Stomach (tissue), 9 donors: ENCODE measurements around the gene IFNA6. TPM values are rescaled to one million over a fixed set of nuclear protein-coding genes. Genes with fewer than 3 reads are reported as not detected.
"Not testable (repeated sequence)": the region's sequence is repeated elsewhere in the genome, so short reads cannot be mapped to it uniquely, and the experiment has no call there.

Source experiments
- DNase-seq, 2 donors: peaks; one replicate each; pipeline versions ENCODE4 v3.0.0 to v3.0.0-alpha.2; 2013 to 2019
- H3K27ac ChIP-seq, 5 donors: fragments of 200-600 bp in 4 of 5; sonication (generic) in 4 of 5; one replicate each; pipeline ENCODE4 v1.5.1; 2013 to 2019; ENCODE audit warnings: mild to moderate bottlenecking in 1 of 5, moderate library complexity in 1 of 5
- H3K27me3 ChIP-seq, 3 donors: fragments of 200-600 bp; sonication (generic); one replicate each; pipeline ENCODE4 v1.5.1; 2017 to 2019; ENCODE audit warnings: mixed run types in 1 of 3
- H3K36me3 ChIP-seq, 4 donors: fragments of 200-600 bp; sonication (generic); 1 replicate in 3 of 4; 2 replicates in 1 of 4; pipeline ENCODE4 v1.5.1; 2016 to 2019
- H3K4me1 ChIP-seq, 4 donors: fragments of 200-600 bp; sonication (generic); one replicate each; pipeline ENCODE4 v1.5.1; 2016 to 2019
- H3K4me3 ChIP-seq, 4 donors: fragments of 200-600 bp; sonication (generic) in 3 of 4; one replicate each; pipeline ENCODE4 v1.5.1; 2016 to 2019; ENCODE audit warnings: mild to moderate bottlenecking in 1 of 4
- H3K9me3 ChIP-seq, 4 donors: fragments of 200-600 bp; sonication (generic); one replicate each; pipeline ENCODE4 v1.5.1; 2016 to 2019
- CTCF ChIP-seq, 7 experiments: fragments of 450-650 bp in 4 of 7; fragments of 200-600 bp in 3 of 7; sonication (generic) in 3 of 7; IDR thresholded peaks; one replicate each; pipeline ENCODE4 v1.5.1; 2016 to 2019; ENCODE audit warnings: antibody characterized with exemption in 7 of 7, control low read depth in 2 of 7, mild to moderate bottlenecking in 1 of 7
- EP300 ChIP-seq: sonication (generic); formaldehyde crosslinking; IDR thresholded peaks from one replicate; pipeline ENCODE4 v1.6.1; 2017; ENCODE audit warnings: antibody characterized with exemption
- POLR2A ChIP-seq, 4 donors: fragments of 450-650 bp; IDR thresholded peaks; one replicate each; pipeline ENCODE4 v1.6.1; 2016; ENCODE audit warnings: antibody characterized with exemption in 4 of 4, control low read depth in 2 of 4, mild to moderate bottlenecking in 1 of 4, moderate library complexity in 1 of 4
- POLR2AphosphoS5 ChIP-seq, 3 donors: sonication (generic); formaldehyde crosslinking; IDR thresholded peaks; one replicate each; pipeline ENCODE4 v1.6.1; 2016; ENCODE audit warnings: antibody characterized with exemption in 3 of 3
- WGBS, 5 donors: extraction: QIAGEN DNeasy Blood & Tissue Kit in 3 of 5; methylation state at CpG; one replicate each; pipeline versions ENCODE4 v1.1.5 to v1.1.7; 2013 to 2018; 5-methylcytosine and 5-hydroxymethylcytosine counted together
- intact Hi-C: fragments of 100-400 bp; cut with DNase I; formaldehyde crosslinking; loops from one replicate; pipeline ENCODE4 v1.15.1; 2023; ENCODE audit warnings: low total_unique reads
- polyA plus RNA-seq, 3 donors: library from polyadenylated mRNA; stranded (reverse); fragments of 200-250 nt; gene quantifications; one replicate each; pipeline ENCODE4 v1.2.3, GENCODE V29; 2013
- total RNA-seq, 5 donors: library from RNA; depleted of rRNA; stranded (reverse); fragments of >200 nt; gene quantifications; one replicate each; pipeline versions ENCODE4 v1.1.0 to v1.2.3, GENCODE V29; 2014 to 2016
- donor health status: healthy with polysubstance abuse.
- donor health status: Bipolar disorder and iron deficiency.
- donor health status: healthy.

The IFNA6 gene
- total and polyA plus RNA-seq, 8 donors, result not detected

DNA sequence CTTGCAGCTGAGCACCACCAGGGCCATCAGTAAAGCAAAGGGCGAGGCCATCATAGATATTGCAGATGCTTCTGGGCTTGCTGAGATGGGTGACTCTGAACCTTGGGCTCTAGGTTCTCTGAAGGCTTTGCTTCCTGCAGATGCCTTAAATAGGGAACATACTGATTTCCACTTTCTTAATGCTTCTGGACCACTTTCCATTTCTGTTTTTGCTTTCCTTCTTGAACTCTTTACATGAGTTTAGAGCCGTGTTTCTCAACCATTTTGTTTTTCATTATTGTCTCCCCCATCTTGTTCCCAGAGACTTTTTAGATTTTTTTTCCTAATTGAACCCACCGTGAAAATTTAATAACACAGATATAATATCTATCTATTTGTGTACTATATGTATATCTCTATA lies 17.3 kb upstream of the IFNA6 start, which contains the start of gene IFNA13:
IFNA13 (minus strand) TSS at position 101 of the 400 bp plus-strand sequence; CDS start at position 54, 47 bp downstream.
- Histone ChIP-seq H3K4me3 (no peak within 1 kb of the TSS), H3K9me3 (no peaks in the 10 kb centered on the region), H3K36me3 (no peaks in the 10 kb centered on the region), H3K27me3 (no peaks in the 10 kb centered on the region), H3K27ac (no peak within 1 kb of the TSS), H3K4me1 (no peaks in the 10 kb centered on the region)
- DNase-seq, result no peak
- intact Hi-C loops, result no loop called here
- WGBS, 5 donors, result 87 to 92% (median 89%) methylated on average over 2 to 3 of the region's 3 CpGs
- no peak for TF ChIP-seq EP300
- TF ChIP-seq CTCF (IDR thresholded peaks at IDR 0.05), result no peak
- no peak for TF ChIP-seq POLR2AphosphoS5 (IDR thresholded peaks at IDR 0.05)
- no peak for TF ChIP-seq POLR2A (IDR thresholded peaks at IDR 0.05)

DNA sequence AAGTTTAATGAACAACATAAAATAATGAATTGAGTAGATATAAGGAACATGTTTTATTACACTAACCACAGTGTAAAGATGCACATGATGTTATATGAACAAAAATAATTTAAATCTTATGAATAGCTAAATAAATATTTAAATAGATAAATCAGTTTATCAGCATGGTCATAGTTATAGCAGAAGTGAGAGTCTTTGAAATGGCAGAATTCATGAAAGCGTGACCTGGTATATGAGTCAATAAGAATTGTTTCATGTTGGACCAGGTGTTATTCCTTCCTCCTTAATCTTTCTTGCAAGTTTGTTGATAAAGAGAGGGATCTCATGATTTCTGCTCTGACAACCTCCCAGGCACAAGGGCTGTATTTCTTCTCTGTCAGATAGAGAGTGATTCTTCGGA lies 16.5 kb upstream of the IFNA6 start:
- H3K9me3 ChIP-seq, intact Hi-C loops, DNase-seq, H3K4me3 ChIP-seq, H3K36me3 ChIP-seq, H3K27ac ChIP-seq, H3K27me3 ChIP-seq, H3K4me1 ChIP-seq: not testable (repeated sequence)
- 76 to 88% (median 82%) methylated on average over 1 of the region's 2 CpGs for WGBS, 5 donors

DNA sequence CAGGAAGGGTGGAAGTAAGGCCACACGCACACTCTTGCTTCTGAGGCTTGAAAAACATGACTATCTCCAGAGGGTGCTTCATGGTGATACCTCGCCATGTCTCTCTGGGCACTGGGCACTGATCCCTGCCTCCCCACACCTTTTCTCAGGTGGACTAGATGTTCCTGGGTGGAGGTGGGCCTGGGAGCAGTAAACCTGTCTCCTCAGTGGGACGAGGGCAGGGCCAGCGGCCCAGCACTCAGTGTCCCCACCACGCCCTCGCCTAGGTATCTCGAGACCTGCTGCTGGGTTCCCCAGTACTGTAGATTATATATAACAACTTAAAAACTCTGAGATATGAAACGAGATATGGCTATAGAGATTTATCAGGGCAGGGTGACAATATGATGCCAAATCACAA lies 11.6 kb upstream of the IFNA6 start:
- TF ChIP-seq EP300 (no peak), CTCF (IDR thresholded peaks at IDR 0.05) (no peak), POLR2AphosphoS5 (IDR thresholded peaks at IDR 0.05) (no peak), POLR2A (IDR thresholded peaks at IDR 0.05) (no peak)
- H3K4me1 ChIP-seq, result no peaks in the 10 kb centered on the region
- H3K36me3 ChIP-seq, result no peaks in the 10 kb centered on the region
- 78 to 86% (median 84%) methylated on average over 8 of the region's 8 CpGs for WGBS, 5 donors
- no peaks in the 10 kb centered on the region for H3K9me3 ChIP-seq
- H3K27ac ChIP-seq, result no peak overlapping the region
- H3K27me3 ChIP-seq, result no peaks in the 10 kb centered on the region
- DNase-seq, result no peak
- intact Hi-C loops, result no loop called here
- H3K4me3 ChIP-seq, result no peak overlapping the region

DNA sequence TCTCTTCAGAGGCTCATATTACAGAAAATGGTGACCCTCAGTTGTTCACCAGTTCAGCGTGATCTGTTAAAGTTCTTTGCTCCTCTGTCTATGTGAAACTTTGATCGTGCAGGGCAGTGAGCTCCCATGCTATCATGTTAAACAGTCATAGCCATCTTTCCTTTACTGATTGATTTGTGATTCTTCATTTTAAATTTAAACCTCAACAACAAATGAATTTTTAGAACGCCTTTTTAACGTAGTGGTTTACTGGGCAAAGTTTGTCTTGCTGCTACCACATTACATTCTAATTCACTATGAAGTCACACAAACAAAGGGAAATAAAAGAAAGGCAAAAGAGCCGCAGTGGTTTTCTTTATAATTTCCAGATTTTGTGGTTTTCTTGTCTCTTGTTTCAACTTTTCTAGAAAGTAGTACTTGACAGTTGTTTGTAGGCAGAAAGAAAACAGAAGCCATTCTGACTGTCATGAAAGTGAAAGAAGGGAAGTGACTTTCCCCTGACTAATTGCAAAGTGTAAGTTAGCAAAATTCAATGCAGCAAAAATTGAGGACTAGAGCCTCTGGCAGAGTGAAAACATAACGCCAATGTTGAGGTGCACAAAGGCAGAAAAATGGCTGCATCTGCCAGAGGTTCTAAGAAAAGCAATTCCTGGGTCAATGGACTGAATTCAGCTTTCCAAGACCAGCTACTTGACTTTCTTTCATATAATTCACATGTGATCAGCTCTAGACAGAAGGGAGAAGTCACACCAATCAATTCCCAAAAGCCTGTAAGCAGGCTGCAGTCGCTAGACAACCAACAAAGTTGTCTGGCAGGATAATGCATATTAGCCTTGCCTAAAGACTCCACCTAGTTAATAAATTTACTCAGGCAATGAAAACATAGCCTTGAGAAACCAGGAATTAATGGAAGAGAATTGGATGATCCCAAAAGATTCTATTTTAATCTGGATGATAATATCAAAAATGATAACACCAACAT lies 7.1 kb upstream of the IFNA6 start:
- intact Hi-C loops, result no loop called here
- Histone ChIP-seq H3K9me3 (peaks cover 0 to 5% (median 0%) of the 10 kb centered on the region in 4 donors), H3K27me3 (no peaks in the 10 kb centered on the region), H3K36me3 (no peaks in the 10 kb centered on the region), H3K4me1 (no peaks in the 10 kb centered on the region), H3K27ac (no peak overlapping the region), H3K4me3 (no peak overlapping the region)
- TF ChIP-seq POLR2A (IDR thresholded peaks at IDR 0.05) (no peak), CTCF (IDR thresholded peaks at IDR 0.05) (no peak)
- DNase-seq, result peak in 1 of 2 donors; percentile 11
- 54 to 61% (median 58%) methylated on average over 7 of the region's 7 CpGs for WGBS, 5 donors
